Activated T-cell treated with anti-CD3 and anti-CD28 coated beads, Interleukin-2, amount 50 U/mL, for 48 hours (primary cell): ENCODE measurements around the gene STXBP3.

ENCODE experiments used
- DNase-seq, 2 experiments: peaks; one replicate each; pipeline ENCODE4 v3.0.0-alpha.2; 2020

Gene STXBP3

GRCh38 chr1:108847494-108847893, 101.0 kb downstream of the STXBP3 start:
- DNase-seq: no peak

DNA sequence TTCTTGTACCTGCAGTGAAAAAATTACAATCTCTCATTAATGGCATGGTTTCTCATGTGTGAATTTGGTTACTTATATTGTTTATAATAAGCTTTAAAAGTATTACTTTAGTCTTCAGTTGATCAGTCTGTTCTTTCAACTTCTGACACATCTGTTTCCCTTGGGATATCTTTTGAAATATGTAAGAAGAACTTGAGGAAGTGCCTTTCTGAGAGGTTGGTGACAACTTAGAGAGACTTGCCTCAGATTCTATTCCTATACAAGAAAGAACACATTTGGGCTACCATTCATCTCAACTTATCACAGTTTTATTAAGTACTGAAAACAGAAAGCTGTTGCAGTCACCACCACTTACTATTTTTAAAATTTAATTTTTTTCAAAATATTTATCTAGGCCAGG, 102.3 kb downstream of the STXBP3 start:
- no peak for DNase-seq

GRCh38 chr1:108850929-108851328, 104.5 kb downstream of the STXBP3 start:
- DNase-seq: no peak

- DNase-seq: no peak
Observed at GRCh38 chr1:108851567-108851966, 105.1 kb downstream of the STXBP3 start.

DNA sequence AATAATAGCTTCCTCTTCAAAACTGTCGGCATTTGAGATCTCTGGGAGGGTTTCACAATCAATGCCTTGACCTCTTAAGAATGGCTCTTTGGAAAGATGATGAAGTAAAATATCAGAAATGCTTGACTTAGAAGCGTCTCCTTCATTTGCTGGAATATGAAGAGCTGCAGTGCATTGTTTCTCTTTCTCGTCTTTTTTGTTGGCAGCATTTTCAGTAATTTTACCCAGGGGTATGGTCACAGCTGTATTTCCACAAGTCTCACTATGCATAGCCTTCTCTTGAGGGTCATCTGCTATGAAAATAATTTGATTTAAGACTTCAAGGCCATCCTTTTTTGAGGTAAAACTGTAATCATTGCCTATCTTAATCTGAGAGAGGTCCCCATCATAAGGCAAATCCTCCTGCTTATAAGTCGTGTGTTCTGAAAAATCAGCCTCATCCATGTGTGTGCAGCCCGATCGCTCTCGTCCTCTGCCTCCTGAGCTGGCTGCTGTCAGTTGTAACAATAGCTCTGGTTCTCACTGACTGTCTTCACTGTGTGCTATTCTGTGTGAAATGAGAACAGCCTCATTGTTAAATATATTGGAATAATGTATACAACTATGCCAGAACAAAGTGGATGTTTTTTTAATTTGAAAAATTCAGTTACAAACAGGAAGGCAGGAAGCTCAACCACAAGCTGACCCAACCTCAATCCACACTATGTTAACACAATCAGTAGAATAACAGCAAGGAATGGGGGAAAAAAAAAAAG, 105.9 kb downstream of the STXBP3 start:
- no peak for DNase-seq

DNA sequence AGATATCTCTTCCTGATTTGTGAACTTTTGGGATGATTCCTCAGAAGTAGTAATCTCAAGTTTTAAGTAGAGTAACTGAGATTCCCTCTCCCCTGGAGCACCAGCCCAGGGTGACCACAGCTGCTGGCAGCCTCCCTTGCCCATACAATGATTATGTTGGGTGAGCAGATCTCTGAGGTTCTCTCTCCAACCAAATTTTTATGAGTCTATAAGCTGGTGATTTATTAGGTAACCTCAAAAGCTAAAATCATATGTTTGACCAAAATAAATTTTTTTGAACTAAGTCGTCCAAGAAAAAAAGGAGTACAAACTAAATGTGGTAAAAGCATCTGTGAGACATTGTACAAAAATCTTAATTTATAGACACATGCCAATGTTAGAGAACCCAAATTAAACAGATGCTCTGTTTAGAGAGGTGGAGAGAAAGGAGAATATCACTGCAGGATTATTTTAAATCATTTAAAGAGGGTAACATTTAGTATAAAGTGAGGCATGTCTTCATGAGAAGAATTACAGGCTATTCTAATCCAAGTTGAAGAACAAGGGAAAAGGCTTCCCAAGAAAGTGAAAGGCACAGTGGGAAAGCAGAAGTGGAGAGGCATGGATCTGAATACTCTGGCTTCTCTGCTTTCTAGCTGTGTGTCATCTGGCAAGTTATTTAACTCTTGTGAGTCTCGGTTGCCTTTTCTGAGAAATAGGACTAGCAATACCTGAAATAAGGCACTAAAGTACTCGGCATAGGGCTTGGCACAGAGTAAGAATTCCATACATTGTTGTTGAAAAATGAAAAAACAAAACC, 107.9 kb downstream of the STXBP3 start:
- DNase-seq: no peak

- DNase-seq: no peak
Observed at GRCh38 chr1:108856994-108857393, 110.5 kb downstream of the STXBP3 start, which contains the start of gene AKNAD1. TSS of gene AKNAD1 (minus strand) at chr1:108857094. CDS start at chr1:108852664, 4,430 bp downstream.

DNA sequence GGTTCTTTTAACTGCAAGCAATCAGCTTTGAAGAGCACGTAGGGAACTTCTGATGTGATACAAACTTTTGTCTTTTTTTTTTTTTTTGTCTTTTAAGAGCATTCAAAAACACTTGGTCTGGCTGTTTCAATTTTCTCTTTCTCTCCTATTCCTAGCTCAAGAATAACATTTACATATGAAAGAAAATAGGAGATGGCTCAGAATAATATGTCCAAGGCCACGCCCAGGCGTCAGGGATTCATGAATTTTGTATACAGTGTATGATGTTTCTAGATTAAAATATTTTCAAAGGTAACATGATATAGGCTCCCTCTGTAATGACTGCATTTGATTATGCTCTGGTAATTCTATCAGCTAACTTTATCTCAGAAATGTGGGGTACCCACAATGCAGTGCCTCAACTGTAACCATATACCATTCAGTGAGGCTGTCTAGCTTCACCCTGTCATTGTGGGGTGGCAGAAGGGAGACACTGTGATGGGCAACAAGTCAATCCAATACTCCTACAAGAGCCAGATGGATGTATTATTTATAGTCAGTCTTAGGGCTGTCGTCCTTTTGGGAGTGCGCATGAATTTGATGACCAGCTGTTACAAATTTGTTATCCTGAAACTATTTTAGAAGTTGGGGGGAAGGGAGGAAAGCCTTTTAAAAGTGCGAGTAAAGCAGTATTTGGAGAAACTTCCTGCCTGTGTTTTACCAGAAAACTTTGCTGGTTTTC, 111.9 kb downstream of the STXBP3 start:
- DNase-seq: no peak
